K562 (cell line): ENCODE data around the gene CCR7. TPM values are rescaled to one million over a fixed set of nuclear protein-coding genes. Genes with fewer than 3 reads are reported as not detected.

Experiments
- ATAC-seq: fragments of 200-7000 bp; cut with Tn5 transposase; 3 replicates; pipeline ENCODE4 v1.9.1; 2020; ENCODE audit warnings: moderate library complexity
- BruUV-seq: library from RNA; stranded (reverse); fragments of 400-500 nt; replicated peaks from 2 replicates; lab custom pipeline; 2021; lab: Mats Ljungman, UMichigan
- CTCF ChIA-PET: fragments of 300-600 bp; formaldehyde crosslinking; extraction: SDS; loops from one replicate; lab custom pipeline; 2021; ENCODE audit warnings: low intra/inter-chr PET ratio; lab: Yijun Ruan, JAX
- POLR2A ChIA-PET: fragments of 300-600, 350-650 bp; sonication (Branson Sonifier 250); formaldehyde crosslinking; extraction: SDS; loops from one replicate; lab custom pipeline; 2021; ENCODE audit warnings: antibody characterized with exemption, inconsistent platforms; lab: Yijun Ruan, JAX
- DNase-seq, 4 experiments: peaks; one replicate each; pipeline versions ENCODE4 v3.0.0 to v3.0.0-alpha.2; 2011 to 2018; ENCODE audit warnings: low spot score in 3 of 4, mixed read lengths in 3 of 4; ENCODE audit errors: extremely low read depth in 1 of 4
- FAIRE-seq: peaks from 2 replicates; lab custom pipeline; 2011; peaks lifted over from hg19 to GRCh38; lab: Jason Lieb, UNC
- H2AFZ ChIP-seq: 2 replicates; pipeline ENCODE4 v1.6.0; 2011; ENCODE audit warnings: low read depth, low read length, control low read depth, inconsistent platforms
- H3K27ac ChIP-seq: fragments of 200-600 bp; 3 replicates; pipeline ENCODE4 v1.8.0; 2011; ENCODE audit warnings: low read depth, mild to moderate bottlenecking, control low read depth, inconsistent platforms, low read length, moderate library complexity, mixed read lengths; ENCODE audit errors: extremely low read depth
- H3K27me3 ChIP-seq, 2 experiments: fragments of 300-600 bp in 1 of 2; 2 replicates in 1 of 2; 3 replicates in 1 of 2; pipeline versions ENCODE4 v1.6.0 to v1.8.0; 2011; ENCODE audit warnings: inconsistent platforms in 2 of 2, low read length in 2 of 2, mild to moderate bottlenecking in 1 of 2, mixed read lengths in 1 of 2, moderate library complexity in 1 of 2; ENCODE audit not compliant: control insufficient read depth in 2 of 2, insufficient read depth in 2 of 2
- H3K36me3 ChIP-seq: fragments of 300-600 bp; 3 replicates; pipeline ENCODE4 v1.8.0; 2011; ENCODE audit warnings: mild to moderate bottlenecking, low read length, inconsistent platforms; ENCODE audit not compliant: control insufficient read depth, insufficient read depth
- H3K4me1 ChIP-seq, 2 experiments: fragments of 200-600 bp in 1 of 2; replicated peaks in 1 of 2; 2 replicates in 1 of 2; 3 replicates in 1 of 2; pipeline versions ENCODE4 v1.5.1 to v1.8.0; 2011; ENCODE audit warnings: inconsistent platforms in 2 of 2, low read length in 2 of 2, mild to moderate bottlenecking in 1 of 2, mixed read lengths in 1 of 2, moderate library complexity in 1 of 2; ENCODE audit not compliant: control insufficient read depth in 2 of 2, insufficient read depth in 2 of 2
- H3K4me2 ChIP-seq: 2 replicates; pipeline ENCODE4 v1.6.1; 2011; ENCODE audit warnings: low read length, control low read depth, inconsistent platforms, mixed read lengths; ENCODE audit not compliant: insufficient read depth
- H3K4me3 ChIP-seq: fragments of 200-600 bp; sonication (generic), shearing (Covaris generic); 2 replicates; pipeline ENCODE4 v1.5.1; 2016; ENCODE audit warnings: control low read depth, inconsistent platforms
- H3K79me2 ChIP-seq: fragments of 200-600 bp; 3 replicates; pipeline ENCODE4 v1.8.0; 2011; ENCODE audit warnings: low read length, inconsistent platforms; ENCODE audit not compliant: control insufficient read depth, insufficient read depth
- H3K9ac ChIP-seq, 2 experiments: 2 replicates each; pipeline versions ENCODE4 v1.6.0 to v1.6.1; 2011; ENCODE audit warnings: low read depth in 2 of 2, low read length in 2 of 2, control low read depth in 1 of 2, inconsistent platforms in 1 of 2, mild to moderate bottlenecking in 1 of 2, mixed read lengths in 1 of 2; ENCODE audit not compliant: insufficient read depth in 1 of 2
- H3K9me1 ChIP-seq: one replicate; pipeline ENCODE4 v1.6.0; 2011; ENCODE audit warnings: inconsistent platforms, mild to moderate bottlenecking, low read length, moderate library complexity; ENCODE audit not compliant: control insufficient read depth, insufficient read depth
- H3K9me3 ChIP-seq: replicated peaks from 2 replicates; pipeline ENCODE4 v1.5.1; 2011; ENCODE audit warnings: low read depth, low read length, inconsistent platforms; ENCODE audit not compliant: control insufficient read depth, insufficient read depth
- H4K20me1 ChIP-seq: replicated peaks from 2 replicates; pipeline ENCODE4 v1.6.1; 2011; ENCODE audit warnings: low read length, inconsistent platforms, mixed read lengths; ENCODE audit not compliant: control insufficient read depth, insufficient read depth
- CBFB ChIP-seq: sonication (generic); formaldehyde crosslinking; IDR thresholded peaks from 2 replicates; pipeline ENCODE4 v1.4.0; 2020; ENCODE audit warnings: mild to moderate bottlenecking, missing genetic modification reagents
- L3MBTL2 ChIP-seq: fragments of 450-650 bp; IDR thresholded peaks from 2 replicates; pipeline ENCODE4 v1.6.1; 2016; ENCODE audit warnings: mild to moderate bottlenecking, moderate library complexity
- NR2F6 ChIP-seq: fragments of 450-650 bp; formaldehyde crosslinking; IDR thresholded peaks from 2 replicates; pipeline ENCODE4 v1.4.0; 2020; ENCODE audit warnings: mild to moderate bottlenecking
- ZNF121 ChIP-seq: sonication (generic); formaldehyde crosslinking; conservative IDR thresholded peaks from 2 replicates; pipeline ENCODE4 v1.8.0; 2022; ENCODE audit warnings: missing genetic modification reagents
- ZNF384 ChIP-seq: IDR thresholded peaks from 2 replicates; pipeline ENCODE4 v1.6.1; 2012; ENCODE audit warnings: low read depth, low read length, improper control_type of control experiment
- WGBS: fragments of 100-300 bp; shearing (Covaris generic); methylation state at CpG from one replicate; pipeline ENCODE4 v1.1.6; 2016; ENCODE audit warnings: low coverage, mixed read lengths; ENCODE audit not compliant: insufficient coverage; ENCODE audit errors: missing lambda C conversion rate; 5-methylcytosine and 5-hydroxymethylcytosine counted together
- in situ Hi-C: fragments of 300-500 bp; cut with MboI; formaldehyde crosslinking; loops from 4 replicates; pipeline ENCODE4 v1.15.0; 2018; ENCODE audit warnings: inconsistent platforms, mixed read lengths
- intact Hi-C: fragments of 100-400 bp; cut with micrococcal nuclease; formaldehyde crosslinking; loops from 2 replicates; pipeline ENCODE4 v1.14.2; 2022
- polyA plus RNA-seq, 8 experiments: library from polyadenylated mRNA; depleted of rRNA in 4 of 8; stranded (reverse) in 5 of 8; unstranded in 3 of 8; fragments of >200 nt; fragmentation: Nextera tagmentation in 2 of 8; fragmentation: Illumina TruSeq in 1 of 8; extraction: Ambion mirVana in 2 of 8; extraction: Trizol in 1 of 8; gene quantifications; 2 replicates each; pipeline versions ENCODE4 v1.2.1 to v1.2.3, GENCODE V29; 2011 to 2014; ENCODE audit warnings: inconsistent platforms in 1 of 8, missing spikeins in 1 of 8
- total RNA-seq, 7 experiments: library from RNA; depleted of rRNA in 6 of 7; stranded (reverse); fragments of >200 nt in 6 of 7; fragmentation: Illumina TruSeq in 2 of 7; extraction: Trizol in 2 of 7; gene quantifications; 2 replicates each; pipeline versions ENCODE4 v1.2.1 to v1.2.3, GENCODE V29; 2011 to 2021; ENCODE audit warnings: low replicate concordance in 1 of 7
- TF ChIP-seq, protein P1 (sequence below): fragments of 250-450 bp; sonication (Bioruptor Pico); IDR thresholded peaks from 2 replicates; pipeline ENCODE4 v1.5.0; 2021

Gene CCR7
- total and polyA plus RNA-seq, 9 of the 15 experiments (the other 6 are each of a cell fraction or from before 2014, with no cell fraction given): 0.14 to 1.4 (median 0.56) TPM

DNA sequence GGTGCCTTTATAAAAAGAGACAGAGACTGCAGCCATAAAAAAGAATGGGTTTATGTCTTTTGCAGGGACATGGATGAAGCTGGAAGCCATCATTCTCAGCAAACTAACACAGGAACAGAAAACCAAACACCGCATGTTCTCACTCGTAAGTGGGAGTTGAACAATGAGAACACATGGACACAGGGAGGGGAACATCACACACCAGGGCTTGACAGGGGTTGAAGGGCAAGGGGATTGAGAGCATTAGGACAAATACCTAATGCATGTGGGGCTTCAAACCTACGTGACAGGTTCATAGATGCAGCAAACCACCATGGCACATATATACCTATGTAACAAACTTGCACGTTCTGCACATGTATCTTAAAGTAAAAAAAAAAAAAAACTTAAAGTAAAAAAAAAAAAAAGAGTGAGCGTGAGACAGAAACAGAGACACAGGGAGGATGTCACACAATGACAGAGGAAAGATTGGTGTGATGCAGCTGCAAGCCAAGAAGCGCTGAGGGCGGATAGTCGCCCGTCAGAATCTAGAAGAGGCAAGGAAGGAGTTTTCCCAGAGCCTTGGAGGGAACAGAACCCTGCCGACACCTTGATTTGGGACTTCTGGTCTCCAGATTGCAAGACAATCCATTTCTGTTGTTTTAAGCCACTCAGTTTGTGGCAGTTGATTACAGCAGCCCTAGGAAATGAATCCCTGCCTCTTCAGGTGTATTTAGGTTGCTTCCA is 36.4 kb downstream of the CCR7 start:
- 55% methylated on average over 9 of the region's 10 CpGs for WGBS
- H2AFZ ChIP-seq: peak overlapping the region; percentile 56; the same call in 1 of the 2 replicates
- H3K4me3 ChIP-seq: no peak overlapping the region
- H3K4me2 ChIP-seq: no peak overlapping the region
- TF ChIP-seq ZNF384 (peak; percentile 48; the same call in 1 of the 2 replicates), NR2F6 (CRISPR knock-in tag) (no peak)
- CTCF ChIA-PET: no interaction called here
- no peak for FAIRE-seq
- intact Hi-C loops: no loop called here
- POLR2A ChIA-PET: interaction anchor here (0.6 to 1.0 kb wide), 2 partner anchors 42 to 111 kb away, joined by 3 to 8 read pairs; partner anchors contain the start of gene TOP2A
- H3K9me3 ChIP-seq: no peaks in the 10 kb centered on the region
- H3K27me3 ChIP-seq: no peaks in the 10 kb centered on the region
- H3K79me2 ChIP-seq: no peaks in the 10 kb centered on the region
- in situ Hi-C loops: no loop called here
- no peak for ATAC-seq
- no peak overlapping the region for H3K9ac ChIP-seq
- H3K36me3 ChIP-seq: no peaks in the 10 kb centered on the region
- no peaks in the 10 kb centered on the region for H3K9me1 ChIP-seq
- H3K27ac ChIP-seq: no peak overlapping the region
- no peaks in the 10 kb centered on the region for H4K20me1 ChIP-seq
- no peak for DNase-seq
- no TSS peak for BruUV-seq
- peaks cover 0 to 15% of the 10 kb centered on the region in 2 experiments; a peak in 4 of 5 replicates for H3K4me1 ChIP-seq

DNA sequence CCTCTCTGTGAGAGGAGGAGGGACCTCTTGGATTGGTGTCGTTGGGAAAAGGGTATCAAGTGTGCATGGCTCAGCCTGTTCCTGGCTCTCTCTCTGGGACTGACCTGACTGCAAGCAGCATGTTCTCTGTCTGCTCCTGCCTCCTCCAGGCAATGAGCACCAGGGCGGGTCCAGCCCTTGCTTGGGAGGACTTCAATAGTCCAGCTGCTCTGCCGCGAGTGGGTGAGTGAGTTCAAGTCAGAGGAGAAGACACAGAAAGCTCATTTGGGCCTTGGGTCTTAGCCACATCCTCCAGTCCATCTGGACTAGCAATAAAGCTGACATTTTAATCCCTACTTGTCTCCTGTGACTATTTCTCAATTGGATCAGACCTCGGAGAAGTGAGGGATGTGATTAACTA is 38.6 kb downstream of the CCR7 start:
- FAIRE-seq (no peak), DNase-seq (no peak)
- no TSS peak for BruUV-seq
- in situ Hi-C loops (no loop called here), intact Hi-C loops (no loop called here)
- no peaks in the 10 kb centered on the region for H3K9me1 ChIP-seq
- H3K4me3 ChIP-seq: no peak overlapping the region
- no peaks in the 10 kb centered on the region for H3K36me3 ChIP-seq
- ChIA-PET CTCF (interaction anchor here (0.6 to 1.2 kb wide), 2 partner anchors 46 to 209 kb away, joined by 3 read pairs; no protein-coding TSS in a partner anchor), POLR2A (interaction anchor here (0.6 to 1.1 kb wide), 3 partner anchors 10 to 83 kb away, joined by 3 to 4 read pairs (median 3); no protein-coding TSS in a partner anchor)
- TF ChIP-seq, protein P1, sequence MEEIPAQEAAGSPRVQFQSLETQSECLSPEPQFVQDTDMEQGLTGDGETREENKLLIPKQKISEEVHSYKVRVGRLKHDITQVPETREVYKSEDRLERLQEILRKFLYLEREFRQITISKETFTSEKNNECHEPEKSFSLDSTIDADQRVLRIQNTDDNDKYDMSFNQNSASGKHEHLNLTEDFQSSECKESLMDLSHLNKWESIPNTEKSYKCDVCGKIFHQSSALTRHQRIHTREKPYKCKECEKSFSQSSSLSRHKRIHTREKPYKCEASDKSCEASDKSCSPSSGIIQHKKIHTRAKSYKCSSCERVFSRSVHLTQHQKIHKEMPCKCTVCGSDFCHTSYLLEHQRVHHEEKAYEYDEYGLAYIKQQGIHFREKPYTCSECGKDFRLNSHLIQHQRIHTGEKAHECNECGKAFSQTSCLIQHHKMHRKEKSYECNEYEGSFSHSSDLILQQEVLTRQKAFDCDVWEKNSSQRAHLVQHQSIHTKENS (CRISPR knock-in tag): no peak
- no peak for TF ChIP-seq ZNF121 (CRISPR knock-in tag)
- TF ChIP-seq L3MBTL2: no peak
- no peak for TF ChIP-seq CBFB (CRISPR knock-in tag)
- TF ChIP-seq, all 486 proteins: peak for 0
- peaks cover 0 to 3% of the 10 kb centered on the region in 2 experiments; a peak in 2 of 5 replicates for H3K4me1 ChIP-seq
- WGBS: 45% methylated on average over 5 of the region's 5 CpGs
- H3K27me3 ChIP-seq: no peaks in the 10 kb centered on the region
- no peaks in the 10 kb centered on the region for H4K20me1 ChIP-seq
- no peak for ATAC-seq
- no peak overlapping the region for H3K4me2 ChIP-seq
- H2AFZ ChIP-seq: no peak overlapping the region; the same call in 1 of the 2 replicates
- H3K9me3 ChIP-seq: no peaks in the 10 kb centered on the region; the same call in 1 of the 2 replicates
- H3K79me2 ChIP-seq: no peaks in the 10 kb centered on the region
- H3K27ac ChIP-seq: no peak overlapping the region
- no peak overlapping the region for H3K9ac ChIP-seq
